Coronary artery (tissue), 2 donors: ENCODE measurements around the gene ATP6V0E2.

ENCODE experiments used
- DNase-seq: peaks from one replicate; pipeline ENCODE4 v3.0.0-alpha.2; 2017; ENCODE audit warnings: low spot score
- H3K27ac ChIP-seq, 2 donors: fragments of 200-600 bp; sonication (generic); one replicate each; pipeline ENCODE4 v1.5.1; 2016 to 2019
- H3K4me3 ChIP-seq: fragments of 200-600 bp; sonication (generic); 2 replicates; pipeline ENCODE4 v1.5.1; 2016; ENCODE audit warnings: mild to moderate bottlenecking, moderate library complexity
- TF ChIP-seq, protein P1 (sequence below): fragments of 200-600 bp; sonication (generic); IDR thresholded peaks from one replicate; pipeline ENCODE4 v1.5.1; 2019; ENCODE audit warnings: antibody characterized with exemption

The ATP6V0E2 gene

GRCh38 chr7:149873074-149873969 is at the start of gene ATP6V0E2:
ATP6V0E2 (plus strand) TSS chr7:149873969; CDS start chr7:149874066, 97 bp downstream.
- DNase-seq: peak; percentile 93
- TF ChIP-seq, protein P1, sequence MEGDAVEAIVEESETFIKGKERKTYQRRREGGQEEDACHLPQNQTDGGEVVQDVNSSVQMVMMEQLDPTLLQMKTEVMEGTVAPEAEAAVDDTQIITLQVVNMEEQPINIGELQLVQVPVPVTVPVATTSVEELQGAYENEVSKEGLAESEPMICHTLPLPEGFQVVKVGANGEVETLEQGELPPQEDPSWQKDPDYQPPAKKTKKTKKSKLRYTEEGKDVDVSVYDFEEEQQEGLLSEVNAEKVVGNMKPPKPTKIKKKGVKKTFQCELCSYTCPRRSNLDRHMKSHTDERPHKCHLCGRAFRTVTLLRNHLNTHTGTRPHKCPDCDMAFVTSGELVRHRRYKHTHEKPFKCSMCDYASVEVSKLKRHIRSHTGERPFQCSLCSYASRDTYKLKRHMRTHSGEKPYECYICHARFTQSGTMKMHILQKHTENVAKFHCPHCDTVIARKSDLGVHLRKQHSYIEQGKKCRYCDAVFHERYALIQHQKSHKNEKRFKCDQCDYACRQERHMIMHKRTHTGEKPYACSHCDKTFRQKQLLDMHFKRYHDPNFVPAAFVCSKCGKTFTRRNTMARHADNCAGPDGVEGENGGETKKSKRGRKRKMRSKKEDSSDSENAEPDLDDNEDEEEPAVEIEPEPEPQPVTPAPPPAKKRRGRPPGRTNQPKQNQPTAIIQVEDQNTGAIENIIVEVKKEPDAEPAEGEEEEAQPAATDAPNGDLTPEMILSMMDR: no peak
- H3K27ac ChIP-seq: peak within 1 kb of the TSS; percentile 85 to 87
- peak within 1 kb of the TSS; percentile 86 for H3K4me3 ChIP-seq

GRCh38 chr7:149824301-149824741 is 49.4 kb upstream of the ATP6V0E2 start:
- TF ChIP-seq, protein P1: no peak
- no peak overlapping the region for H3K27ac ChIP-seq
- H3K4me3 ChIP-seq: no peak overlapping the region
- DNase-seq: no peak

DNA sequence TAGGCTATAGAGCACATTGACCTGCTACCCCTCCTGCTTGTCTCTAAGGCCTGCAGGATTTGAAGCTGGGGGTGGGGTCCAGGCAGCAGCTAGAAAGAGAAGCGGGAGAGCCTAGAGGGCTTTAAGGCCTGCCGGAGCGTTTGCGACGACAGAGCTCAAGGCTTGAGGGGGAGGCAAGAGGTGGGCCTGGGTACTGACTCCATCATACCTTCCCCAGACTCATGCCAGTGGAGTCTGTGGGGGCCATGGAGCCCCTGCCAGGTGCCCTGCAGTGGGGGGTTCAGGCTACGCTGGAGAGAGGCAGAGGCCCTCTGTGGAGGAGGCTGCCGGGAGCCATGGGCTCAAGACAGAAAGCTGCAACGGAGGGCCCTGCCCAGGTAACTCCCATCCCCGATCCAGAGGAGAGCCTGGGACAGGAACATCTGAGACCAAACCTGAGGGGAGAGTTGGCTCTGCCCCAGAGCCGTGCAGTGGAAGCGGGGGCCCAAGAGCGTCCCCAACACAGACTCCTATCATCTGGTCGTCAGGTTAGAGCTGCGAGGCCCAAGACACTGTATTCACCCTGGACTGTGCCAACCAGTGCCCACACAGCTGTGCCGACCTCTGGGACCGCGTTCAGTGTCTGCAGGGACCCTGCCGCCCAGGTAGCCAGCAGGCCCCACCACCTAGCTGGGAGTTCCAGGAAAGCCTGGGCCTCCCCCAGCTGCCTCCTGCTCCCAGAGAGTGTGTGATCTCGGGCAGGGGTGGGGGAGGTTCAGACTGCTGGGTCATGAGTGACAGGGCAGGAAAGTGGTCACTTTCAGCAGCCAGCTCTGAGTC is 48.8 kb upstream of the ATP6V0E2 start:
- no peak for DNase-seq
- no peak overlapping the region for H3K27ac ChIP-seq
- TF ChIP-seq, protein P1: no peak
- no peak overlapping the region for H3K4me3 ChIP-seq

DNA sequence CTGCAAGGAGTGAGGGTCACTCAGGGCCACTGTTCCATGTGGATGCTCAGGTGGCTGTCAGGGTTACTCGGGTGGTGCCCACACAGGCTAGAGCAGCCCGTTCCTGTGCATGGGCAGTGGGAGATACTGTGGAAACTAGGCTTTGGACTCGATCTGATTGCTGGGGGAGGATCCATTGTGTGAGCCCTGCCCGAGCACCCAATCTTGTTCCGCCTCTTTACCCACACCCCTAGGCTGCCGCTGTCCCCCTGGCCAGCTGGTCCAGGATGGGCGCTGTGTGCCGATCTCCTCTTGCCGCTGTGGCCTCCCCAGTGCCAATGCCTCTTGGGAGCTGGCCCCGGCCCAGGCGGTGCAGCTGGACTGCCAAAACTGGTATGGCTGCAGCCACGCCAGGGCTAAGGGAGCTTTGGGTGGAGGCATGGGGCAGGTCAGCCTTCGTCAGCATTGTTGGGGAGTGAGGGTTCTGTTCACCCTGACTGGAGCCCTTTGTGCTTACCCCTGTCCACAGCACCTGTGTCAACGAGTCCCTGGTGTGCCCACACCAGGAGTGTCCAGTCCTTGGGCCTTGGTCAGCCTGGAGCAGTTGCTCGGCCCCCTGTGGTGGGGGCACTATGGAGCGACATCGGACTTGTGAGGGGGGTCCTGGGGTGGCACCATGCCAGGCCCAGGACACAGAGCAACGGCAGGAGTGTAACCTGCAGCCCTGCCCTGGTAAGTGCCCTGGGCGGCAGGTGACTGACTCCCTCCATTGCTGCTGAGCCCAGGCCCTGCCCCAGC is 48.0 kb upstream of the ATP6V0E2 start:
- DNase-seq: no peak
- no peak overlapping the region for H3K27ac ChIP-seq
- TF ChIP-seq, protein P1: no peak
- no peak overlapping the region for H3K4me3 ChIP-seq

- TF ChIP-seq, protein P1: no peak
- no peak for DNase-seq
- H3K27ac ChIP-seq: no peak overlapping the region
- no peak overlapping the region for H3K4me3 ChIP-seq
Measured at GRCh38 chr7:149826344-149827088, 47.3 kb upstream of the ATP6V0E2 start.
